Measurements from ENCODE around the gene VPS13D.

VPS13D gene

DNA sequence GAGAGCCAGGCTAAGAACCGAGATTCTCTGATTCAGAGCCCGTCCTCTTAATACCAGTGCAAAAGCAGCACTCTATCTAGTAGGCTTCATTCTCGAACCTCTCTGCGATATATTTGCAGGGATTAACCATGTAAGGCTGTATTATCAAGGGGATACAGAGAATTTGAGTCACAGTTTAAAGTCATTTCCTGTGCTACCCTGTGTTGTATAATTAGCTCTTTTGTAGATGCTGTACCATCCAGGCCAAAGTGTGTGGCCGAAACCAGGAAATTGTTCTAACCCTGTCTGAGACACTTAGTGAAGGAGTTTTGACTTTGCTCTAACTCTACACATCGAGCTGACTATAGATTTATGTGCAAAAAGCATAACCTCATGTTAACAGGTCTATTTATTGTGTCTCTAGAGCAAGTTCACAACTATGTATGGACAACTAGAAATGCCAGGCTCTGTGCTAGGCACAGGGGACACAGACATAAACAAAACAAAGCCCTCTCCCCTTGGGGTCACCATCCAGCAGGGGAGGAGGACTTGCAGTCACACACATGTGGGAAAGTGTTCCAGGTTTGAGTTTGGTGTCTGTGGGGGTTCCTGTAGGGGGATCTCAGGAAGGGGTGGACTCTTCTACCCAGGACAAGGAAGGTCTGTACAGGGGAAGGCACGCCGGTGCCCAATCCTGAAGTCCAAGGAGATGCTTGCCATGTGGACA, 206.0 kb downstream of the VPS13D start:
- peak; percentile 70 for DNase-seq

DNA sequence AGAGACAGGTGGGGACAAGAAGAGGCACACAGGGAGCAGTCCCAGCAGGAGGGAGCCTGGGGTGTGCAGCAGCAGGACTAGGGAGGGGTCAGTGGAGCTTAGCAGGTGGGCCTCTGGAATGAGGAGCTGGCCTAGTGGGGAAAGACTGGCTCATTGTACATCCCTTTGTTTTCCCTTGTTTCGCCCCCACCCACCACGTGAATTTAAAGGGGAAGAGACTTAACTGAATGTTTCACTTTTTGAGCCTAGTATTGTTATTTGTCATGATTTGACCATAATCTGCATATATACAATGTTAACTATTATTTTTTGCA, 206.5 kb downstream of the VPS13D start:
- no peak for DNase-seq

DNA sequence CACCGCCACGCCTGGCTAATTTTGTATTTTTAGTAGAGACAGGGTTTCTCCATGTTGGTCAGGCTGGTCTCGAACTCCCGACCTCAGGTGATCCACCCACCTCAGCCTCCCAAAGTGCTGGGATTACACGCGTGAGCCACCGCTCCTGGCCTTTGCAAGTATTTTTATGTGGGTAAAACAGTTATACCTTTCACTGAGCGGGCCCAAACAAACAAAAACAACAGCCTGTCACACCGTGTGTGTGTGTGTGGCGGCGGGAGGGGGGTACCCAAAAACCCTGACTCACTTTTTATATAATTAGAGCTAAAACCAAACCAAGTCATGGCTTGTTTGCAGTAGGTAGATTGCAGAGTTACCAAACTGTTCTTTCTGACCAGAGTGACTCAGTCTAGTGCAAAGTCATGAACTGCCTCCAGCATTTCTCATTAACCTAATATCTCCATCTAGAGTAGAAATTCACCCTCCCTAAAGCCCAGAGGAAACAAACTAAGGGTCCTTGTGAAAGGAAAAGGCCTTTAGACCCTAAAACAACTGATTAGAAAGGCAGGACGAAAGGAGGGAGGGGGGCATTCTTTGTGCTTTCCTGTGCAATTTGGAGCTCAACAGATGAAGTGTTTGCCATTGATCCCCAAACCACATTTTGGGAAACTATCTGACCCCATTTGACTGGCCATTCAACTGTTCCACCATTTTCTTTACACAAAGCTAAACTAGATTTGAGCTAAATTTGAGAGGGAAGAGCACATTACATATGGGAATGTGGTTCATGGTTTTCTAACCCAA, 207.2 kb downstream of the VPS13D start:
- peak; percentile 81 for DNase-seq

DNA sequence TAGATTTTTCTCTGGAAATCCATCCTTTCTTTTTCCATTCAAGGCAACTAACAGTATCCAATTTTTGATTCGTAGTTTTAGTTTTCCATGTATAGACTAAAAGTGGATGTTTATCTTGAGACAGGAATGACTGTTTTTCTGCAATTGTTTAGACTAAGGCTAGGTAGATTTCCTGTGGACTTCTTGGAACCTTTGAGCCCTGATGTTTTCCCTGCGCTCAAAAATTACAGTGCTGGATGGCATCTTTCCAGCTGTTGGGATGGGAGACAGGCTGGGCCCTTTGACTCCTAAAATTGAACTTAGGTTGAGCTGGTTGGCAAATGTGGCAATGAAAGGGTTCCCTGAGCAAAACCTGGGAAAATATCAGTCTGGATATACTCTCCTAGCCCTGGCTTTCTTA, 207.8 kb downstream of the VPS13D start:
- DNase-seq: no peak

DNA sequence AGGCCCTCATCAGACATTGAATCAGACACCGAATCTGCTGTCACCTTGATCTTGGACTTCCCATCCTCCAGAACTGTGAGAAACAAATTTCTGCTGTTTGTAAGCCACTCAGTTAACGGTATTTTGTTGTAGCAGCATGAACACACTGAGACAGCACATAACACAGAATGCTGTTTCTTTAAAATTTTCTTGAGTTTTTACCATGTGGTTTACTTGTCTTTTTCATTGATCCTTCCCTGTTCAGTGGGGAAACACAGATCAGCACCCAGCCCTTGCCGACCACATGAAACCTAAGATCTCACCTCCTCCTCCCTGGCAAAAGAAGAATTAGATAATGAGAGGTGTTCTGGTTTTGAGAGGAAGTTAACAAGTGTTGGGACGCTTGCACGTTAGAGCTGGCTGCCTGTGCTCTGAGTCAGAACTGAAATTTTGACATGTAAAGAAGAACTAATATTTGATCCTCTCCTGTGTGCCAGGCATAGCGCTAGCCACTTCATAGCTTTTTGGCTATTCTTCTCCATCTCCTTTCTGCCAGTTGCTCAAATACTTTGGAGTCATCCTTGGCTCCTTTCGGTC, 208.6 kb downstream of the VPS13D start:
- no peak for DNase-seq

DNA sequence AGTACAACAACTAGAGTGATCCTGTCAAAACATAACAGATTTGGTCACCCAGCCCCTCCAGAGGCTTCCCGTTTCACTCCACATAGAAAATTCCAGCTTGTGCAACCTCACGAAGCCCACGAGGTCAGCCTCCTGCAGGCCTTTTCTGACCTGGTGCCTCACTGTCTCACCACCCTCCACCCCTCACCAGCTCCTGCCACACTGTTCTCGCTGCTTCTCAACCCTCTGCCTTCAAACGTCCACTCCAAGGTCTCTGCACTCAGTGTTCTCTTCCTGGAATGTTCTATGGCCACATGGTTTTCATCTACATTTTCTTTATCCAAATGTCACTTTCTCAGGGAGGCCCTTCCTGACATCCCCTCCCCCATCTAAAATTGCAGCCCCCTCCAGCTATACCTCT, 209.2 kb downstream of the VPS13D start:
- no peak for DNase-seq

DNA sequence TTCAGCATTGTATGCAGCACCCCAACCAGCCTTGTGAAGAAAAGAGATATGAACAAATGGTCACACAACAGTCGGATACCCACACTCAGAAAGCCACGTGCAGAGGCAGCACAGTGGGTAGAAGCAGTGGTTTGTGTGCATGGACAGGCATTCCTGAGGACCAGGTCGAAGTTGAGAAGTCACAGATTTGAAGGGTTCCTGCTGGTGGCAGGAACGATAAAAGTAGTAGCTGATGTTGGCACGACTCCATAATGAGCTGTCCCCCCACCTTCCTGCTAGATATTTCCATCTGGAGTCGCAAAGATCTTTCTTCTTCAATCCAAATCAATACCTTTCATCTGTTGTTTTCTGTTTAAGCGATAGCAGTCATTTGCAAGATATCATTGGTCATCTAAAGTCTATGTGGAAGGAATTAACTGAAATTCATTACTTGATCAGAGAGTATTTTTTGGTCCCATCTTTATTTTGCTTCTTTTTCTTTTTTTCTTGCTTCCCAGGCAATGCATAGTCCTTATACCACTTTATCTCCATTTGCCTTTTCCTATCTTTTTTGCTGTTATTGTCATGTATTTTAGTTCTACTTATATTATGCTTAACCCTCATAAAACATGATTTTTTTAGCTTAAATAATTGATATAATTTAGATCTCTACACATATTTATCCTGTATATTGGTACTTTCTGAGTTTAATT, 211.7 kb downstream of the VPS13D start:
- DNase-seq: no peak

DNA sequence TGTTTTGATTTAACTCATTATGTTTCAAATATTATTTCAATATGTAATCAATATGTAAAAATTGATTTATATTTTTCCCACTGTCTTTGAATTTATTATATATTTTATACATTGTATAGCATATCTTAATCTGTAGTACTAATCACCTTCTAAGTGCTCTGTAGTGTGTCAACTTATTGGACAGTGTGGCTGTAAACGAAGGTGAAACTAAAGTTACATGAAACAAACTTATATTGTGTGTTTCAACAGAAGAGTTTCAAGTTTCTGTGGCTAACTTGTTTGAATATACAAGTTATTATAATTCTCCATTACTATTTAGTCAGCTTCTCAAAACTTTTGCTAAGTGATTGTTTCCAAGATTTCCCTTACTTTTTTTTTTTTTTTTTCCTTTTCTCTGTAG, 212.4 kb downstream of the VPS13D start:
- no peak for DNase-seq

DNA sequence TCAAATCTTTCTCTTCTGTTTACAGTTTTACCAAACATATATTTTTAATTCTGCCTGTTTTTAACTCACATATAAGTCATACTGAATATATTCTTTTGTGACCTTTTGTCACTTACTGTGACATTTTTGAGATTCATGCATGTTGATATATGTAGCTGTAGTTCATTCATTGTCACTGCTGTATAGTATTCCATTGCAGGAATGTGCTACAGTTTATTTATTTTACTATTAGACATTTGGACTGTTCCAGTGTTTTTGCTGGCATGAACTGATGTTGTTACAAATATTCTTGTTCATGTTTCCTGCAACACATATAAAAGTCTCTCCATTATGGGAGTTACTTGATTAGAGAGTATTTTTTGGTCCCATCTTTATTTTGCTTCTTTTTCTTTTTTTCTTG, 213.3 kb downstream of the VPS13D start:
- DNase-seq: no peak

DNA sequence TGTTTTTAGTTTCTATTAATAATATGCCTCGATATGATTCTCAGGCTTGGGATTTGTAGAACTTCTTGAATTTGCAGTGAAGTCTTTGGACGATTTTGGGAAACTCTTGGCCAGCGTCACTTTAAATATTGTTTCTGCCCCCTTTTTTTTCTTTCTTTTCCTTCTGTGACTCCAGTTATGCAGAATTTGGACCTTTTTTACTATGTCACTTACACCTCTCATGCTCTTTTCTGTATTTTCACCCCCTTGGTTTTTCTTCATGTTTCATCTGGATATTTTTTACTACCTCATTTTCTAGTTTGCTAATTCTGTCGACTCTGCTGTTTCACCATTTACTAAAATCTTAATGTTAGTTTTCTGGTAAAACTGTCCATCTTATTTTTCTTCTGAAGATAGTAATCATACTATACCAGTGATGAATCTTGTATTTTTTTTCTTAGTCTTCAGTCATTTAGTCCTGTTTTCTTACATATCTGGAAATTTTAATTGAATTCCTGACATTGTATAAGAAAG, 214.6 kb downstream of the VPS13D start:
- no peak for DNase-seq

DNA sequence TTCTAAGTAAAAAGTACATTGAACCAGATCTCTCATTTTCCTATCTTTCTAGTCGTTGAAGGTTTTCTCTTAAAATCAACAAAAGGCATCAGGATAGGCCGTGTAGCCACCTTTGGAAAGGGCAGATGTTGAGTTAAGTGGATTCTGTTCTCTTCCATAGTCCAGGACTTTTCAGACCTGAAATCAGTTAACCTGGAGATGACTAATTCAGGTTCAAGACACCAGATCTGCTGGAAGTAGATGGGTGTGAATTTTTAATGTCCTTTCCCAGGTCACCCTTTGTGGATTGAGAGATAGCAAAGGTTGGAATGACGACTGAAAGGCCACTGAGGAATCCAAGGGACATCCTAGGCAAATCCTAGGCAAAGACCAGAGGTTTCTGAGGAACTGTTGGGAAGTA, 215.4 kb downstream of the VPS13D start:
- DNase-seq: no peak

DNA sequence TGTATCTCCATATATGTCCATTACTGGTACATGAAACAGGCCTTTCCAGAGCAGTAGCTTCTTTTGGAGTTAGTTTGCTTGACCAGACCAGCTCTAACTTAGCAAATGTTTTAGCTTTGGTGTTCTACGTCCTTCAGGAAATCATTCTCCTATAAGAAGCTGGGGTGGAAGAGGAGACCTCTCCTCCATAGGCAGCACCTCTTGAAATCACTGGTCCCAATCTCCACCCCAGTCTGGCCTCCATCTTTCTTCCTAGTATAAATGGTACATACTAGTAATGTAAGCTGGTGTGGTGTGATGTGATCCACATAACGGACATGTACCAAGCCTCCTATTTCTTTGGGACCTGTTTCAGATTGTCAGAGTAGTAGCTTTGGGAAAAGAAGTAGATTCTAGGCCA, 216.8 kb downstream of the VPS13D start:
- DNase-seq: no peak

DNA sequence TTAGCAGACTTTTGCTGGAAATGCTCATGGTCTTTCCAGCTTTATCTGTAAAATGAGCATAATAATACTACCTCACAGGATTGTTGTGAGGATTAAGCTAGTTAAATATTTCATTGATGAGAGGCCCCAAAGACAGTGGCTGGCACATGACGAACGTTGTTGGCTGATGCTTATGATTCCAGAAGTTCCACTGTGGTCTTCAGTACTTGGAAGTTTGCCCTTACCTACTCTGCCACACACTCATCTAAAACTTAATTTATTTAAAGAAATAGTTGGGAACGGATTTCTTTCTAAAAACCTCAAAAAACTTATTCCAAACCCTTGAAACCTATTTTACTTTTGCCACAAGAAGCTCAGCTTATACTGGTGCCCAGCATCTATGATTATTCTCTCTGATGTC, 217.5 kb downstream of the VPS13D start:
- DNase-seq: peak; percentile 91

DNA sequence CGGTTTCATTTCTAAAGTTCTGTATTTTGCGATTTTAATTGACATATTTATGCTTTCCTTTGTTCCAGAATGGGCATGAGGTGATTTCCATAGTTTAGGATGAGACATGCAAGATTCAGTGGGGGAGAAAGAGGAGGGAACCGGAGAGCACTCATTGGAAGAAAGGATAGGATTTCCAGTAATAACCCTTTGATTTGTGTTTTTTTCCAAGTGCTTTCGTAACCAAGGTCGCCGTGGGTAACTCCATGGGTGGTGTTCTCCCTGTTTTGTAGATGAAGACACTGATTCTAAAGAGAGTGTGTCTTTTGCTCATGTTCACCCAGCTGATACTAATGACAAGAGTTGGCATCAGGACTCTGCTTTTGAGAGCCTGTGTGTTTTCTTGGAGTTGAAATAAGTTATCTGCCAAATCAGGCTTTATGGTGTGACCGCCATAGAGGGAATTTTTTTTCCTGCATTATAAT, 218.1 kb downstream of the VPS13D start:
- peak; percentile 84 for DNase-seq

DNA sequence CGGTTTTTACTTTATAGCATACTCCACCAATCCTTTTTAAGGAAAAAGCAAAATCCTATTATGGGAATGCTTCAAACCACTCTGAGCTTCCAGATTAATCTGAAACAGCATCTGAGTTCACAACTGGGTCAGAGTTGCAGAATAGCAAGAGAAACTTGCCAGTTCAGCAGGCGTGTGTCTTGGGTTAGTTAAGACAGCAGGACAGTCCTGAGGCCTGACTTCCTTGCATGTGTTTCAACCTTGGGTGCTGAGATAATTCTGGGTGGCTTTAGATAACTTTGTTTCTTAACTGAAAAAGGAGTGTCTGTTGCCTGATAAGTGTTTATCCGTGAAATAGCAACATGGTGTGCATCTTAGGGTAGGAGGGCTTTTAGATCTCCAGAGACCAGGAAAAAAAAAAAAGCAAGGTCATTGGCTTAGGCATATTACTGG, 218.9 kb downstream of the VPS13D start:
- DNase-seq: peak; percentile 78

DNA sequence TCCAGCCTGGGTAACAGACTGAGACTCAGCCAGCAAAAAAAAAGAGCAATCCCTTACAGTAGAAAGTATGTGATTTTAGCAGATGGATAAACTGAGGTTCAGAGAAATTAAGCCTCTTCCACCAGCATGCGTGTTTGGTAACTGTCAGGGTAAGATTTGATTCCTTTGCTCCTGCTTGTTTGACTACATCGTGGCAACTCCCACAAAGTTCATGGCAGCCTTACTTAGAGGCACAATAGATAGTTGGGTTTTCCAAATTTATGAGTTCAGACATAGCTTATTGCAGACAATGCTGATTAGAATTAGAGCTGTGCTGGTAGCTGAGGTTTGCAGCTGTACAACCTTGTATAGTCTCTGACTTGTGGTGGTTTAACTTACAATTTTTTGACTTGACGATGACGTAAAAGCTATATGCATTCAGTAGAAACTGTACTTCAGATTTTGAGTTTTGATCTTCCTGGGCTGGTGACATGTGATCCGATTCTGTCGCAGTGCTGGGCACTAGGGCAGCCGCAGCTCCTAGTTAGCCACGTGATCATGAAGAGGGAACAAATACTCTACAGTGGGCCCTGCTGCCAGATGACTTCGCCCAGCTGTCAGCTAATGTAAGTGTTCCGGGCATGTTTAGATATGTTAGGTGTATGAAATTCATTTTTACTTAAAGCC, 220.4 kb downstream of the VPS13D start:
- no peak for DNase-seq

DNA sequence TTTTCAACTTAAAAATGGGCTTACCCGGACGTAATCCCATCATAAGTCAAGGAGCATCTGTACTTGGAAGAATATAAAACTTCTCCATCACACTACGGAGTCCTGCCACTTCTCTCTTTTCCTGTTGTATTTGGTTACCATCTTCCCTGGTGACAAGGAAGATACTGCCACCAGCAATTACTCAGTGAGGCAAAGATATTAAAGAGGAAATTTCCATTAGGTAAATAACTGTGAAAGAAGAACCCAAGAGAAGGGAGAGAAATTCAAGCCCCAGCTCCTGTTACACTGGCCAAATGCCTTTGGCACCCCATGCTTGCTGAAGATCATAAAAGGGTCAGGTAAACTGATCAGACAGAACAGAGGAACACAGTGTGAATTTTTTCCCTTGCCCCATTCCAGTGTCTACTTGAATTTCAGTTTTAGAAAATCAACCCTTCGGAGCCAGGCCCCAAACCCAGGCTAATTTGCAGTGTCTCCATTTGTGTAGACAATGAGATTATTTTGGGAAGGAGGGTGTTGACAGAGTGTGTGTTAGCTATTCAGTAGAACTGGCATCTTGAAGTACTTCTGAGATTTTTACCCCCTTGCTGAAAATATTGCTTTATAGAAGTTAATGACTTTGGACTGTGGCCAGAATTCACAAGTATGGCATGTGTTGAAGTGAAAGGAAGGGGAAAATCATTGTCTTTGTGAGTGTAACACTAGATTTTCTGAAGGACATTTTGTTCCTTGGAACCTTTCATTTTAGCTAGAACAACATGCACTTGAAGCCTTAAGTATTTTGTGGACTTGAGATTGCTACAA, 221.1 kb downstream of the VPS13D start:
- no peak for DNase-seq

DNA sequence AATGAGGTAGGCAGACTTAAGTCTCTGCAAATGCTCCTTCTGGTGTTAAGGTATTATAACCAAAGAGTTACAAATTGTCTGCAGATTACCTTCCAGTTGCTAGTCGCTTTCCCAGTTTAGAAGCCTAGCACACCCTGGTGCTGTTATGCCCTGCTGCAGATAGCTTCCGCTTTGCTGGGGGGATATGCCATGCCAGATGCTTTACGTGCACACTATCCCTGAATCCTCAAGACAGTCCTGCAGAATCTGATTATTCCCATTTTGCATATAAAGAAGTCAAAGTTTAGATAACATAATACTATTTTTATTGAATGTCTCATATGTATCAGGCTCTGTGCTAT, 221.7 kb downstream of the VPS13D start:
- no peak for DNase-seq

DNA sequence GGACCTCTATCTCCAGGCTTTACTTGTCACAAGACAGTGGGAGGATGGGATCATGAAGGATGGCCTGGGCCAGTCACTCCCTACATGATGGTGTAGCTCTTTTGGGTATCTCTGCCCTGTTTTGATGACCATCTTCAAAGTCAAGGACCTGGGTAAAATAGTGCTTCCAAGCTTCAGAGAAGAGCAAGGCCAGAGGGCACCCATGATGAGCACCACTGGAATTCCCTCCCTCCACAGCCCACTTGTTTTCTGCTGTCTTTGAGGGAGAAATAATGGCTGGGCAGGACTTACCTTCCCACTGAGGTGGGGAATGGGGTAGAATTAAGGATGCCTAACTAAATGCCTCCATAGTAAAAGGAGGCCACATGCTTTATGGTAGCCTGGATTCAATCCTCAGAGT, 222.4 kb downstream of the VPS13D start:
- DNase-seq: no peak

DNA sequence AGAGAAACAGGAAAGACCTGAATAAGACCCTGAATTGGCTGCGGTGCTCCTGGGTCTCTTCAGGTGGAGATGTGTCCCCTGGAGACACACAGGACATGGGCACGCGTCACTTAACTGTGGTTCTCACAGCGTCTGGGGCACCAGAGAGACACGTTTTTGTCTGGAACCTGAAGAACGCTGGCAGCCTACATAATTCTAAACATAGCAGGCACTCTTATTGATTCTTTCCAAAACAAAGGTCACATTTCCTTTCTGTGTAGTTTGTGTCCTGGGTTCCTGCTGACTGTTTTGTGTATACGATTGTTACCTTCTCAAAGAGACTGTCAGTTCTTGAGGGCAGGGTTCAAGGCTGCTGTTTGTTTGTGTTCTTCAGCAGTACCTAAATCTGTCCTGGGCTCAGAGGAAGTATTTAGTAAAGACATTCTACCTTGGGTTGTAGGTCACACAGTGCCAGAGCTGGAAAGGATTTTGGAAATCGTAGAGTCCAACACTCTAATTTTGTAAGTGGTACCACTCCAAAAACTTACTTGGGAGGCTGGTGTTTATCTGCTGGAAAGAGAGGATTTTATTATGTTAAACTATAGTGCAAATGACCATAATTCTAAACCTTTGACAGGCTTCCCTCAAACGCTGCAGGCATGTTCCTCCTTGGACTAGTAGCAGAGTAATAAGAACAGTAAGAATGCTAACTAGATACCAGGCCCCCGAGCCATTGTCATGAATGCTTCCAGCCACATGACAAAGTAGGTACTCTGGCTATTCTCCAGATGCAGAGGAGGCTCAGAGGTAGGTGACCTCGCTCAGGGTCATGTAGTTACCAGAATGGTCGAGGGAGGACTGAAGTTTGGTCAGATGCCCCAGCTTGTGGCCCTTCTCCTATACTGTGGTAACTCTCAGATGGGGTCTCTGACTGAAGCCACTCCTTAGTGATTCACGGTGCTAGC, 223.8 kb downstream of the VPS13D start:
- DNase-seq: no peak
